NCI-H1694 treated with DMSO at 0.1 percent for 48 hours (cell line): ENCODE results near the gene FAM210B.
"Not testable (repeated sequence)": the region's sequence is repeated elsewhere in the genome, so short reads cannot be mapped to it uniquely, and the experiment has no call there.

Experiments
- DNase-seq: peaks from one replicate; lab custom pipeline; 2025; lab: John Stamatoyannopoulos, UW

Gene FAM210B, protein sequence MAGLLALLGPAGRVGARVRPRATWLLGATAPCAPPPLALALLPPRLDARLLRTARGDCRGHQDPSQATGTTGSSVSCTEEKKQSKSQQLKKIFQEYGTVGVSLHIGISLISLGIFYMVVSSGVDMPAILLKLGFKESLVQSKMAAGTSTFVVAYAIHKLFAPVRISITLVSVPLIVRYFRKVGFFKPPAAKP

DNA sequence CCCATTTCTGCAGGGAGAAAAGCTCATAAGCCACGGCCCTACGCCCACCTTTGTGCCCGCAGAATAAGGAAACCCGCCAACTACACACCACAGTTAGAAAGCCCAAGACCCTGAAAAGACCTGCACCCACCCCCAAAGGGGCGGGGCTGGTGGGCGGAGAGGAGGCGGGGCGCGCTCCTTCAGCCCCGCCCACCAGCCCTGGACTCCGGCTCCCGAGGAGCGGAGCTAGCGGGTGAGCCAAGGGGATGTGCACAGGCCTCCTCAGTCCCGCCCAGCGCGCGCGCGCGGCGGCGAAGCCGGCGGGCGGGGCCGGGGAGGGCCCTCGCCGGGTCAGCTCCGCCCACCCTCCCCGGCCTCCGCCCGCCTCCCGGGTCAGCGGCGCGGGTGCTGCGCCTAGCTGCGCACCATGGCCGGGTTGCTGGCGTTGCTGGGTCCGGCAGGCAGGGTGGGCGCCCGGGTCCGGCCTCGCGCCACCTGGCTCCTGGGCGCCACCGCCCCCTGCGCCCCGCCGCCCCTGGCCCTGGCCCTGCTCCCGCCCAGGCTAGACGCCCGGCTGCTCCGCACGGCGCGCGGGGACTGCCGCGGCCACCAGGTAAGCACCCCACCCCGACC, at the start of gene FAM210B:
FAM210B (plus strand) TSS at position 375 of the 612 bp plus-strand sequence; CDS start at position 407, 32 bp downstream.
- DNase-seq: peak; percentile 67

DNA sequence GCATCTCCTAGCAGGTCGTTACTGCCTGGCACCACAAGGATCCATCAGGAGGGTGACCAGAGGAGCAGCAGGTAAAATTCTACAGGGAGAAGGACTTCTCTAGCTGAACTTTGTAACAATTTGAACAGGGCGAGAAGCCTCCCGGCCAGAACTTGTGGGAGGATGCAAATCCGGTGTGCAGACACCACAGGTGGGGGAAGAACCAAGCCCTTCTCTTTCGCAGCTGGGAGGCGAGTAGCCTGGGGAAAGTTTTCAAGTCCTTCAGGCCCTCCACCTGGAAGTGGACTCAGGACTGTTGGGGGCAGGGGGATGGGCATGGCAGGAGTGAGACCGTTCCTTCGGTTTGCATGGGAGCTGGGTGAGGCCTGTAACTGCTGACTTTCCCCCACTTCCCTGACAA, 42.7 kb upstream of the FAM210B start:
- no peak for DNase-seq

DNA sequence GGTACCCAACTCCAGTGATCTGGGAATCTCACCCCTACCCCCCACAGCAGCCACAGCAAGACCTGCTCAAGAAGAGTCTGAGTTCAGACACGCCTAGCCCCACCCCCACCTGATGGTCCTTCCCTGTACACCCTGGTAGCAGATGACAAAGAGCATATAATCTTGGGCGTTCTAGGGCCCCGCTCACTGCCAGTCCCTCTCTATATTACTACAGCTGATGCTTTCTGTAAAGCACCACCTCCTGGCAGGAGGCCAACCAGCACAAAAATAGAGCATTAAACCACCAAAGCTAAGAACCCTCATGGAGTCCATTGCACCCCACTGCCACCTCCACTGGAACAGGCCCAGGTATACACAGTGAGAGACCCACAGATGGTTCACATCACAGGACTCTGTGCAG, 42.3 kb upstream of the FAM210B start:
- DNase-seq: no peak

DNA sequence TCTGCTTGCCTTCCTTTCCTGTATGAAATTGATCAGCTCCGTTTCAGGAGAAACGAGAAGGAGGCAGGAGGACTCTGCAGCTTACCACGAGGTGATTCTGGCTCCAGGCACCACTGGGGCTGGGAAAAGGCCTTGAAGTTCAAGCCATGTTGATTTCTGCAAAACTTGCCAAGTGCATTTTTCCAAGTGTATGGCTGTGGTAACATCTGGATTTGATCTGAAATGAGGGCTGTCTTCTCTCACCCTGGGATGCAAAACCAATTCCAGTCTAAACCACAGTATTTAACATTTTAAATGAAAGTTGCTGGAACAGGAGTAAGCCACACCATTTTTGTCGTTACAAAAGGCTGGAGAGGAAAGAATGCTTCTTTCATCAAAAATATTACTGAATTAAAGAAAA, 36.1 kb upstream of the FAM210B start:
- no peak for DNase-seq

DNA sequence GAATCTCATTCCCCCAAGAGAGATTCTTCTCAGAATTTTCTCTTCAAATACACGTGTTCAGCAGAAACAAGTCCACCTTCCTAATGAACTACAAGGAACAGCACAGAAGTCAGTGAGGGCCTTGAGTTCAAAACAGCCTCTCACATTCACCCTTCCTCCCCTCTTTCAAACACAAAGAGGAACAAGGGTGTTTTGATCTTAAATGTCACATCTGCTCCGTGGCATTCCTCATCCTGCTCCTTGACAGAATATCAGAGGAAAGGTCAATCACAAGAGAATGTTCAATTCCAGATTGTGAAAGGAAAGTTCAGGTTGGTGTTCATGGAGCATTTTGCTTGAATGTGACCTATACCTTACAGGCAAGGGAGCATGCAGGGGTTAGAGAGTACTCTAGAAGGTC, 35.6 kb upstream of the FAM210B start:
- DNase-seq: no peak

DNA sequence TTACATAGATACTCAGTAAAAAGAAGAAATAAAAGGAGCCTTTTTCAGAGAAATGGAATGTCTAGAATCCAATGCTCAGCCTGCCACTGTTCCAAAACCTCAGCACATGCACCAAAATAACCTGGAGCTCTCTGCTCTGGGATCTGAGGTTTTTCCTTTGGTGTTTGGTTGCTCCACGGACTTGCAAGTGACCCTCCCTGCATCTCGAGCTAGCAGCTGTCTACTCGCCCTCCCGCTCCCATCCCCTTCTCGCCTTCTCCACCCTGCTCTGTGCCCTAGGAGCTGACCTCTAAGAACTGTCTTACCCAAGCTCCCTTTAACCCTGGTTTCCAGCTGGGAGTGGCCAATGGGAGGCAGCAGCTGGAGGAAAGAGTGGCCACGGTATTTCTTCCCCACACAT, 35.1 kb upstream of the FAM210B start:
- no peak for DNase-seq

DNA sequence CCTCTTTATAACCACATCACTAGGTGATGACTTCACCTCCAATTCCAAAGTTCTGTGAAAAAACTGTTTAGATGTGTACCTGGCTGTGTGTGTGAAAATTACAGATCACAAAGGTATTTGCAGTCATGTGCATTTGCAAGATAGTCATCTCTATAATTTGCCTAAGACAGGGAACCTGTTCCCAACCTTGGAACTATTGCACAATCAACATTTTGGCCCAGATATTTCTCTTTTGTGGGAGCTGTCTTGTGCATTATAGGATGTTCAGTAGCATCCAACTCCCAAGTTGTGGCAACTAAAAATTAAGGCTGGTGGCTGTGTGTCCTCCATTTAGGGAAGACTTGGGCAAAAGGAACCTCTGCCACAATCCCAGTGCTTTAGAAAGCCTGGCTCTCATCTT, 34.0 kb upstream of the FAM210B start:
- DNase-seq: no peak

DNA sequence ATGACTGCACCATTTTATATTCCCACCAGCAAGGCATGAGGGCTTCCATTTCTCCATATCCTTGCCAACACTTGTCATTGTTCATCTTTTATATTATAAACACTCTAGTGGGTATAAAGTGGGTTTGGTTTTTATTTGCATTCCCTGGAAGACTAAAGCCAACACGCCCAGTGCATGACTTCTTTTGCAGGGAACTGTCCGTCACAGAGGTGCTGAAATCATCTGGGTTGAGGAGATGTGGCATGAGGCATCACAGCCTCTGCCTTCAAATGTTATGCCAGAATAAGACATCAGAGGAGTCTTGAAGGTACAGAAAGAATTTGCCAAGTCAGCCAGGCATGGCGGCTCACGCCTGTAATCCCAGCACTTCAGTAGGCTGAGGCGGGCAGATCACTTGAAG, 29.9 kb upstream of the FAM210B start:
- DNase-seq: no peak

DNA sequence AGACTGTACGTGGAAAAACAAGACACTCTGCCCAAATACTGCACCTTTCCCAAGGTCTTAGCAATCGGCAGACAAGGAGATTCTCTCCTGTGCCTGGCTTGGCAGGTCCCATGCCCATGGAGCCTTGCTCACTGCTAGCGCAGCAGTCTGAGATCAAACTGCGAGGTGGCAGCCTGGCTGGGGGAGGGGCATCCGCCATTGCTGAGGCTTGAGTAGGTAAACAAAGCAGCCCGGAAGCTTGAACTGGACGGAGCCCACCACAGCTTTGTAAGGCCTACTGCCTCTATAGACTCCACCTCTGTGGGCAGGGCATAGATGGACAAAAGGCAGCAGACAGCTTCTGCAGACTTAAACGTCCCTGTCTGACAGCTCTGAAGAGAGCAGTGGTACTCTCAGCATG, 22.1 kb upstream of the FAM210B start:
- DNase-seq: not testable (repeated sequence)

DNA sequence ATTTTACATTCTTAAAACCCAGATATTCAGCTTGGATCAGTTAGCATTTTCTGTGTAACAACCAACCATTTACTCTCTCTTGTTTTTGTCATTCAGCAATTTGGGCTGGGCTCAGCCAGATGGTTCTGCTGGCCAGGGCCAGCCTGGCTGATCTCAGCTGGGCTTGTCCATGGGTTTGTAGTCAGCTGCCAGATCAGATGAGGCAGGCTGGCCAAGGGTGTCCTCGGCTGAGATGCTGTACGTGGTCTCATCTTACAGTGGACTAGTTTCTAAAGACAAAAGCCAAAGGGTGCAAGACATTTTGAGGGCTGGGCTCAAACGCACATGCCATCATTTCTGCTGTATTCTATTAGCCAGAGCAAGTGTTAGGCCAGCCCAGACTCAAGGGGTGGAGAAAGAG, 16.0 kb upstream of the FAM210B start:
- no peak for DNase-seq

DNA sequence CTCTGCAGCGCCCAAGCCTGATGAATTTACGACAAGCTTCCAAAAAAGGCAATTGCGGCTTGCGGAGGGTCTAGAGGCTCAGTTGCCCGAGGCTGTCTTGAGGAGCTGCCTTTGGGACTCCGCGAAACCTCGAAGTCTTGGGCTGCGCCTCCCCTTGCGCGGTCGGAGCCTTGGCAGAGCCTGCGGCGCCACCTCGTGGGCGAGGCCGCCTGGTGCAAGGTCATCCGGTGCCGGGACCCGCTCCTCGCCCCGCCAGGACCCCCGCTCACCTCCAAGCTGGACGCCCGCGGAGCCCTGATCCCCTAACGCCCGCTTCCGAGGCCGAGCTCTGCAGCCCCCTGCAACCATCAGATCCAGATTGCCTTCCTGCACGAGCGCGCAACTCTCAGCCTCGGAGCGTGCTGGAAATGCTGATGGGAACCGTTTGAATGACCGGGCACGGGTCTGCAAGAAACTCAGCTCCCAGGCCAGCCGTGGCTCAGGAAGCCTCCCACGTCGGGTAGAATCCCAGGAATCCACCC, 14.9 kb upstream of the FAM210B start:
- no peak for DNase-seq

DNA sequence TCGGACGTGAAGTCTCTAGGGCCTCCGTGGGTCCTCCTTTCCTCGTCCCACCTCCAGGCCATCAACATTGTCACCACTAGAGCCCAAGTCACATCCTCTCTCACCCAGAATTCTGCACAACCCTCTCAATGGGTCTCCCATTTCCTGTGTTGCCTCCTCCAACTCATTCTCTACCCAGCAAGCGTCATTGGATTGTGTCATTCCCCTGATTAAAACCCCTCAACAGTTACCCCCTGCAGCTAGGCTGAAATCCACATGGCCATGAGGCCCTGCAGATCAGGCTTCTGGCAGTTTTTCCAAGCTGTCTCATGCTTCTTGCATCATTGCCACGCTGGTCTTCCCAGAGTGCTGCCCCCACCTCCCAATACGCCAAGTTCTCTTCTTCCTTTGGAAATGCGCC, 12.9 kb upstream of the FAM210B start:
- no peak for DNase-seq

DNA sequence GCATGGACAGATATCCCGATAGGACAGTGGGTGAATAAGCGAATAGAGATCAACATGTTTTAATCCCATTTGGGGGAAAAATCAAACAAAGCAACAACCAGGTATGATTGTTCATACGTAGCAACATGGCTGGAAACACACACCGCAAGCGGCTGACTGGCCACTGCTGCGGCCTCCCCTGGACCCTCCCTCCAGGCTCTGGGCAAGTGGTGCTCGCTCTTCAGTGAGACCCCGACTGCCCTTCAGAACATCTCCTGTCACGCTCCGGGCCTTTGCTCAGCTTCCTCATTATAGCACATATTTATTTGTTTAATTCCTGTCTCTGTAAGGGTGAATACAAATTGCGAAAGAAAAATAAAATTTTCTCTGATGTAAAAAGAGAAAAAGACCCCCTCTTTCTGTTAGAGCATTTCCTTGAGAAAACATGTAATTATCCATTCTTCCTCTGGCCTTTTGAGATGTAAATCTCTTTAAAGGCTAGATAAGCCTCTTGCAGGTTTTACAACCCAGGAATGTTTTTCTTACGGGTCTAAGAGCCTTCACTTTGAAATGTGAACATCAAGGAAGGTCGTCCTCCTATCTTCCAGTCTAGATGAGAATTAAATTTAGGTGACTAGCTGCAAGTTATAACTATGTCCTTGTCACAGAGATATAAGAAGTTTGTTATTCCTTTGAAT, 11.0 kb upstream of the FAM210B start:
- DNase-seq: no peak

DNA sequence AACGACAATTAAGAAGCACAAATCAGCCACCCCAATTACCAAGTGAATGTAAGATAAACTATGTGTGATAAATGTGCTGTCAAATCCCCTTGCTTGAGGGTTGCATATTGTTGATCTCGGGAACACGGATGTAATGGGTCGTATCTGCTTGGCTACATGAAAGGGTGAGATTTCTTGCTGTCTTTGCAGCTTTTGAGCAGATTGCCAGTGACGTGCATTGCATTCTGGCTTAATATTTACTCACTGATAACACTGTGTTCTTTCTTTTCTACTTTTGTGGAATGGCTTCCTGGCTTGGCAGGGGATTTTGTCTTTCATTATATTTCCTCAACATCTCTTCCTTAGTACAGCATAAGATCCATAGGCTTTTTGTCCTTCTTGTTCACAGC, 10.5 kb upstream of the FAM210B start:
- no peak for DNase-seq

DNA sequence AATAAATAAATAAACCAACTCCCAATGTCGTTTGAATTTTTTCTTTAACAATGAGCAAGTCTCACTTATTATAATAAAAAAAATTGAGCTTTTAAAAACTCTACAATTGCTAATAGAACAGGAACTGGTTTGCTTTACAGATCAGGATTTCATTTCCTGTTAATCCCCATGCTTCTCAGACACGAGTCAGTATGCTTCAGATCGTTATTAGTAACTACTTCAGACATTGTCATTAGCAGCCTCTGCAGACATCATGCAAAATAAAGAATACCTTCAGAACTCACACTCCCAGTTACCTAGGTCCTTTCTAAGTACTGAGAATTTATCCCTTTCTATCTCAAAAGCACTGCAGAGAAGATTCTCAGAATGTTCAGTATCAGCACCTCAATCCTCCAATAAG, 10.0 kb upstream of the FAM210B start:
- DNase-seq: no peak

DNA sequence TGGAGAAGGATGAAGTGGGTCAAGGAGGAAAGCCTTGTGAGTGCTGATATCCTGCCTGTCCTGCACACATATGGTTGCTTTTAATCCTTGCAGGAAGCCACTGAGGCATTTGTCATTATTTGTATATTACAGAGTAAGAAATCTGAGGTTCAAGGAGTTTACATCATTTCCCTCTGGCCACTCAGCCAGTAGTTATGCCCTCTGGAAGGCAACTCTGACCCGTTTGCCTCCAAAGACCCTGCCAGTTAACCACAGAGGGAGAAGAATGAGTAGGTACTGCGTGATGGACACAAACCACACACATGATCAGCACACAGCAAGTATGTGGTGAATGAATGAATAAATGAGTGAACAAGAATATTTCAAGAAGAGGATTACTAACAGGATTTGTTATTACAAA, 7.9 kb upstream of the FAM210B start:
- DNase-seq: no peak

DNA sequence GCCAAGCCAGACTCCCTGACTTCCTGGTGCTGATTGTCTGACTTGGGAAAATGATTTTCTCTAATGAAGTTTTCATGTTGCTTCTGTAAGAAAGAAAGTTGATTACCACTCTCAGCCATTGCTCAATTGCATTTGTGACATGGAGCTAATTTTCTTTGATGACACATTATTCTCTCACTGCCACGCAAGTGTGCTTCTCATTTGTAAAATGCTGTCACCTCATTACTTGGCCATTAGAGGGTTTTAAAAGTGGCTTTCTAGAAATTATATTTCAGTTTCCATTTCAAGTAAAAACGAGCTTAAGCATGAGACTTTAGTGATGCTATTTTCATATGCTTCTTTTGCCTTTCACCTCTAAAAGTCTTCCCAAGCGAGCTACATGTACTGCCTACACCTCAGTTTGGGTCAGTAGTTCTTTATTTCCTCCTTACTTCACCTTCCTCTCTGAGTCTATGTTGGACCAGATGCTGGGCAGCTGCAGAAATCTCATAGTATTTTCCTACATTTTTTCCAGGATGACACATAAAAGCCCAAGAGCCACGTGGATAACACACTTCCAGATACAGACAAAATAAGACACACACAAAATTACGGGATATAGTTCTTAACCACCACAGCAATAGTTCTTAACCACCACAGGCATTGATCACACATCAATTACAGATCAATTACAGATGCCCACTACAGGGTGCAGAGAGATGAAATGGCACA, 6.3 kb upstream of the FAM210B start:
- DNase-seq: no peak

DNA sequence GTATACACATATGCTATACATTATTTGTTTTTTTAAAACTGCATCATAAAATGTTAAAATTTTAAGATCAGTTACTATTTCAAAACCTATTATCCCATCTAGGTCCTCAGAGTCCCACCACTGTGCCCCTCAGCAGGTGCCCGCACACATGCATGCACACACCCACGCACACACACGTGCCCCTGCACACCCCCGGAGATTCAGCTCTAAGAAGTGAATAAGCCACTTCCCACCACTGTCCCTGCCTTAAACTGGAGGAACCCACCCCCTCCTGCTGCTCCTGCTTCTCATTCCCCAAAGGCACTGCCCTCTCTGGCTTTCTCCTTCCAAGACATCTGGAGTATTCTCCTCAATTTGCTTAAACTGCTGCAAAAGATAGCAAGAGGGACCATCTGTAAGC, 5.4 kb upstream of the FAM210B start:
- no peak for DNase-seq

DNA sequence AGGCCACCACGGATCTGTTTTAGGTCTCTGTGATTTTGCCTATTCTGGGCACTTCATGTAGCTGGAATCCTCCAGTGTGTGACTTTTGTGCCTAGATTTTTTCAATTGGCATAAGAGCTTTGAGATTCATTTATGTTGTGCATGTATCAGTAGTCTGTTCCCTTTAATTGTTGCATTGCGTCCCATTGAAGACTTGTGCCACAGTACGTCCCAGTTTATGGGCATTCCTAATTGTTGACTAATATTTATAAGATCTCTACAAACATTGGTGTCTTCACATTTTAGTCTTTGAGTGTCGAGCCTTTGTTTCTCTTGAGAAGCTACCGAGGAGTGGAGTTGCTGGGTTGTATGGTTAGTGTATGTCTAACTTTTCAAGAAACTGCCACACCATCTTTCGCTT, 704 bp upstream of the FAM210B start:
- DNase-seq: no peak

DNA sequence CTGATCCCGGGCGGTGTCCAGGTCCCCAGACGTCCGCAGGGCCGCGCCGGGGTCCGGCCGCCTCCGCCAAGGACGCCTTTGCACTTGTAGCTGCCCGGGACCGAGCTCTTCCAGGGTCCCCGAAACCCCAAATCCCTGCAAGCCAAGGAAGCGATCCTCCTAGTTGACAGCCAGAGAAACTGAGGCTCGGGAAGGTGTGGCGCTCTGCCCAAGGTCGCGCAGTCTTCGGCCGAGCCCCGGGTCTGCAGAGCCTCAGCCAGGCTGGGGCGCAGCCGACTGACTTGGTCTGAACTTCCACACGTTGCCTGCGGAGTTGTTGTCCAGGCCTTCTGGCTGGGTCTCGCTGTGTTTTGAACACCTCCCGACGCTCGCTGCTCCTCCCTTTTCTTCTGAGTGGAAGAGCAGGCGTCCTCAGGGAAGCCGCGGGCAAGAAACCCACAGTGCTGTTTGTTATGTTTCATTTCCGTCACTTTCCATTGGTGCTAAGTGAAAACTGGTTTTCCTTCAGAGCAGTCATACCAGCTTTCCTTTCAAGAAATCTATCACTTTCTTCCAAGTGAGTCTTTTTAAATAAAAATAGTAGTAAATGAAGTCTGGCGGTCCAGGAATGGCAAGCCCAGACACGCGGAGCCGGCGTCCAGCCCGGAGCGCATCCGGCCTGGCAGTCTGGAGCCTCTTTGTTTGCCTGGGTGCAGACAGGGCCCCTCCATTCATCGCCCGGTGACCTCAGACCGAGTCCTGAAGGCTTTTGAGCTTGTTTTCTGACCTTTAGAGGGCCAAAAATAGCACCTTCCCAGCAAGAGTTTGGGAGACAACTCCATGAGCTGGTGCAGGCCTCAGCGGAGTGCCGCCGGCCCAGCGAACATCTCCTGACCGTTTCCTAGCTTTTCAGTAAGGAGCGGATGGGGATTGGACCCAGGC, 698 bp downstream of the FAM210B start:
- DNase-seq: no peak

DNA sequence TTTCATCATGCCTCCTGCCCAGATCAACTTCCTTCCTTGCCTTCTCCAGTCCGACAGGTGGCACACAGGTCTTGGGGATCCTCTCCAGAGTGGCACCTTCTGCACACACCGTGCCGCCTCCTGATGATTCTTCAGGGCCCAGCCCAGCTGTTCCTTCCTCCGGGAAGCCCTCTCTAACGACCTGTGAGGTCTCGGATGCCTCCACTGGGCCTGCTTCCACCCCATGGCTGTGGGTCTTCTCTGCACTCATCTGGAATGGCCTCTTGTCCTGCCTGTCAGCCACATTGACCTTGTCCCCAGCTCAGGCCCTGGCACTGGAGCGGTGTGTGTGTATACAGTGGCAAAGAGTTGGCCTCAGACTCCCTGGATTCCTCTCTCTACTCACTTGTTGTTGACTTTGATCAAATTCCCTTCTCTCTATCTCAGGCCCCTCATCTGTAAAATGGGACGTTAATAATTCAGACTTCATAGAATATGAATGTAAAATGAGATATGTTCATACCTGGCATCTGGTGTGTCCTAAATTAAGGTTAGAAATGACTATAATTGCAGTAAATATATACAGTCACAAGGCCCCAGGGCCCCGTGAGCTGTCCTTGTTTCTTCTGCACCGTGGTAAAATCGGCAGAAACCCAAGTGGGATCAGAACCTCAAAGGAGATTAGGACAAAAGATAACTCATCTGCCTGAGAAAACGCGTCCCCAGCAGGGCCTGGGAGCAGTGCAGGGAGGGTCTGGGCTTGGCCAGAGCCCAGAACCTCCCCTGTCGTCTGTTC, 1.5 kb downstream of the FAM210B start:
- no peak for DNase-seq
